ENCODE data around the gene AOC2.
A peak's percentile ranks its signal among the peaks of the same experiment; 100 is the strongest.
"Not testable (repeated sequence)": the region's sequence is repeated elsewhere in the genome, so short reads cannot be mapped to it uniquely, and the experiment has no call there.

AOC2 gene

GRCh38 chr17:42881706-42882105, 37.3 kb downstream of the AOC2 start:
- DNase-seq (ENCODE audit: low spot score), result not testable (repeated sequence)

DNA sequence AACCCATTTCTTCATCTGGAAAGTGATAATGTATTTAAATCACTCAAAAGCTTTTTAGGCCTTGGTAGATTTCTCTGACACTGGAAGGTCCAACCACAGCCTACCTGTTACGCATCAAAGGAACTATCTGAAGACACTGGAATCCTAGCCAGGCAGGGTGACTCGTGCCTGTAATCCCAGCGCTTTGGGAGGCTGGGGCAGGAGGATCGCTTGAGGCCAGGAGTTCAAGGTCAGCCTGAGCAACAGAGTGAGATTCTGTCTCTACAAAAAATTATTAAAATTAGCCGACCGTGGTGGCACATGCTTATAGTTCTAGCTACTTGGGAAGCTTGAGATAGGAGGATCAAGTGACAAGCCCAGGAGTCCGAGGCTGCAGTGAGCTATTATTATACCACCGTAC, 37.8 kb downstream of the AOC2 start:
- DNase-seq (ENCODE audit: low spot score), result no peak

- no peak for DNase-seq (ENCODE audit: low spot score)
Observed at GRCh38 chr17:42883802-42884558, 39.6 kb downstream of the AOC2 start.

DNA sequence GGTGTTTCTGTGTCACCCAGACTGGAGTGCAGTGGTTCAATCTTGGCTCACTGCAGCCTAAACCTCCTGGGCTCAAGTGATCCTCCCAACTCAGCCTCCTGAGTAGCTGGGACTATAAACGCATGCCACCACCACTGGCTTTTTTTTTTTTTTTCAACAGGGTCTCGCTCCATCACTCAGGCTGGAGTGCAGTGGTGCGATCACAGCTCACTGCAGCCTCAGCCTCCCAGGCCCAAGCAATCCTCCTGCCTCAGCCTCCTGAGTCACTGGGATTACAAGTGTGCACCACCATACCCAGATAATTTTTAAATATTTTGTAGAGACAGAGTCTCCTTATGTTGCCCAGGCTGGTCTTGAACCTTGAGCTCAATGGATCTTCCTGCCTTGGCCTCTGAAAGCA, 41.4 kb downstream of the AOC2 start:
- not testable (repeated sequence) for DNase-seq (ENCODE audit: low spot score)

GRCh38 chr17:42886283-42887176, 42.1 kb downstream of the AOC2 start:
- no peak for DNase-seq (ENCODE audit: low spot score)

DNA sequence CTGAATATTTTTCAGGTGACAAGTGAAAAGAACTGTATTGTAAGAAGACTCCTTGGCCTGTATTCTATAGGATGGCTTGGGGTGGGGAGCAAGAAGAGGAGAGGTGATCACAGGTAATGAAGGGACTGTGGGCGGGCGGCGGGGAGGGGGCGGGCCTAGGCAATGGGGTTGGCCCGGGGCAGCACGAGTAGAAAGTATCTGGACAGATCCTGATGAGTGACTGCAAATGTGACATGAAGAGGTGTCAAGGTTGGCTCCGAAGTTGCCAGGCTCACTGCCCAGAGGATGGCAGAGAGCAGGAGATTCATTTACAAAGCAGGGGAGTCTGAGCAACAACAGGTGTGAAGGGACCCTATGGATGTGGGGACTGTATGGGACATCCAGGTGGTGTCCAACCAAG, 45.4 kb downstream of the AOC2 start:
- DNase-seq (ENCODE audit: low spot score), result no peak

DNA sequence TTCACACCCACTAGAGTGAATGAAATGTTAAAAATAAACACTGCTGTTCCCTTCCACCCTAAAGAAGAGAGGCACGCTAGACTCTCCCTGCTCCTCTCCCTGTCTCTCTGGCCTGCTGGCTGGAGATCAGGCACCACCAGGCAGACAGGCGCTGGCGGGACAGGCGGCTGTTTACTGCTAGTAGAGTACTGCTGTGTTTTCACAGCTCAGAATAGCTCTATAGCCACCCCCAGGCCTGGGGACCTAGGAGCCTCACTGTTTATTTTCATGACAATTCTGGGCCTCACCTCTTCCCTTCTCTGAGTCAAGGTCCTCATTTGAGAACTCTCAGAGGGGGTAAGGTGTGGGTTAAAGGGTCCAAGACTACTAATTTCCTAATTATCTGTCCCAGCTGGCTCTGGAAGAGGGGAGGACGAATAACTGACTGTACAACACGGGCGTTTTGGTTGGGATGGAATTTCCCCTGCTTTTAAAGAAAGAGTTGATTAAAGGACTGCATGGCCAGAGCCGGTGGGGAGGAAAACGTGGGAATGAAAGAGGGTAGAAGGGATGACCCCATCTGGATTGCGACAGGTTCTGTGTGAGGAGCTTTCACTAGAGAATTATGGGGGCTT, 47.3 kb downstream of the AOC2 start:
- DNase-seq (ENCODE audit: low spot score), result no peak

DNA sequence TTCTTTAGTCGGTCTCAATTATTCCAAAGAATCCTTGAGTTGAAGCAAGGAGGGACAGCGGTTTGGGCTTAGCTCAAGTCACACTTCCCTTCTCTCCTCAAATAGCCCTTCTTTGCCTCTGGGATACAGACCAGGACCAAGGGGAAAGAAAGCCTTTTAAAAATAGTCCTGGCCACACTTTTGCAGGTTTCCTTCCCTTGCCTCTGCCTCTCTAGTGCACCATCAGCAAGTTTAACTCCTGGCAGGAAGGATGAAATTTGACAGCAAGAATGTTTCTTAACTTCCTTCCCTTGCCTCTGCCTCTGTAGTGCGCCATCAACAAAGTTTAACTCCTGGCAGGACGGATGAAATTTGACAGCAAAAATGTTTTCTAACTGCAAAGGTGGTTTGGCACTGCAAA, 49.0 kb downstream of the AOC2 start:
- DNase-seq (ENCODE audit: low spot score), result no peak

GRCh38 chr17:42894283-42895184, 50.2 kb downstream of the AOC2 start:
- no peak for DNase-seq (ENCODE audit: low spot score)

DNA sequence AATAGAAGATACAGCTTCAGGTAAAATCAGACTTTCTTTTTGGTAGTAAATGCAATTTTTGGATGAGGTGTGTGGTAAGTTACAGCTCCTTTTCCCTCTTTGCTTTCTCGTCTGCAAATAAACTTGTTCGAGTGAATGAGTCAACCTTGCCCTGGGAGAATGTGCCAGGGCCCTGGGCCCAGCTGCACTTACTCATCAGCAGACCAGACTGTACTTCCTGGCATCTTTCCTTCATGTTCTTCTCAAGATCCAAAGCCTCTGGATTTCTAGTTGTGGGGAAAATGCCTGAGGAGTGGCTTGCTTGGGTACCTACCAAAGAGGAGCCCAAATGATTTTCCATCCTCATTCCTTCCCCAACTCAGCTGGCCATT, 50.8 kb downstream of the AOC2 start:
- DNase-seq (ENCODE audit: low spot score), result peak; percentile 88

GRCh38 chr17:42898147-42898811, 53.9 kb downstream of the AOC2 start:
- no peak for DNase-seq (ENCODE audit: low spot score)

- not testable (repeated sequence) for DNase-seq (ENCODE audit: low spot score)
Observed at GRCh38 chr17:42899981-42900380, 55.6 kb downstream of the AOC2 start.

Data from kidney capillary endothelial cell (primary cell).